ENCODE data around the gene PIGQ.

Gene PIGQ

DNA sequence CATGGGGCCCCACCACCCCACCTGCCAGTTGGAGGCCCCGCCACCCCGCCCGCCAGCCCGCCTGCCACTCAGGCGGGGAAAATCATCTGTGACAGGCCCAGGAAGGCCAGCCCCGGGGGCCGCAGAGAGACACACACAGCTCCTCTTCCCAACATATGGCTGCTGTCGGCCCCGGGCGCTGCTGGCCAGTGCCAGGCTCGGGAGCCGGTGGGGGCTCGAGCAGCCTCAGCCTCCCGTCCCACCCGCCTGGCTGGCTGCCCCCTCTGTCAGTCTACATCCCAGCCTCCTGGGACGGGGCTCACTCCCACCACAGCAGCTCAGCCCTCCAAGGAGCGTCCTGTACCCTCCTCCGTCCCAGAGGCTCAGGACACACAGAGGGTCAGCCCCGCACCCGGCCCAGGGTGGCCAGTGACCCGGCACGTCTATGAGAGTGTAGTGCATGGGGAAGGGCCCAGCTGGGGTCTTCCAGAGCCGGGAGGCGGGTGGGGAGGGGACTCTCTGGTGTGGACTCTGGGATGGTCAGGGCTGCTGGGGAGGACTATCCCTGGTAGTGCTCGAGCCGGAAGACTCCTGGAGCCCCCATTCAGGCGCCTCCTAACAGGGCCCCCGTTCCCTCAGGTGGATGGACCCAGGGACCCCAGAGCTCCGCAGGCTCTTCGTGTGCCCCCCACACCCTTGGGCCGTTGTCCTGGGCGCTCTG, 13.1 kb upstream of the PIGQ start:
- DNase-seq, result no peak

GRCh38 chr16:557463-558297, 12.1 kb upstream of the PIGQ start:
- DNase-seq, result no peak

GRCh38 chr16:558298-559020, 11.3 kb upstream of the PIGQ start:
- no peak for DNase-seq

- no peak for DNase-seq
These were observed 10.8 kb upstream of the PIGQ start for GRCh38 chr16:559021-559380.

GRCh38 chr16:559411-560203, 10.2 kb upstream of the PIGQ start:
- DNase-seq, result no peak

DNA sequence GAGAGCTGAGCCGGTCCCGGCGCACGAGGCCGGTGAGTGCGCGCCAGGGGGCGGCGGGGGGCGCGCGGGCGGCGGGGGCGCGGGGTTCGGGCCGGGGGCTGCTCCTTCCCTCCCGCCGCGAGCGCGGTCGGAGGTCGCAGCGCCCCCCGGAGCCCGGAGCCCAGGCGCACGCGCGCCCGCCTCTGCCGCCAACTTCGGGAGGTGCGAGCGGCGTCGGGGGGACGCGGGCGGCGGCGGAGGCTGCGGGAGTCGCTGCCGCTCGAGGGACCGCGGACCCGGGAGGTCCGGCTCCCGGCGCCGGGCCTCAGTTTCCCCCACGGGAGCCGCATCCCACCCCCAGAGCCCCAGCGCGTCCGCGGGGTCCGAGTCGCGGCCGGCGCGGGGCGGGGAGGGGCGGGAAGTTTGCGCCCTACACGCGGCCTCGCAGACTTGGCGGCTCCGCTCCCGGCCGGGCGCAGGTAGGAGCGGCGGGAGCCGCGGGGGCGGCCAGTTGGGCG, 9.5 kb upstream of the PIGQ start, which contains the start of gene PRR35:
Gene PRR35, plus strand, starts transcription at position 191 of the 497 bp plus-strand sequence. CDS start 2,901 bp downstream, outside the sequence.
- no peak for DNase-seq

DNA sequence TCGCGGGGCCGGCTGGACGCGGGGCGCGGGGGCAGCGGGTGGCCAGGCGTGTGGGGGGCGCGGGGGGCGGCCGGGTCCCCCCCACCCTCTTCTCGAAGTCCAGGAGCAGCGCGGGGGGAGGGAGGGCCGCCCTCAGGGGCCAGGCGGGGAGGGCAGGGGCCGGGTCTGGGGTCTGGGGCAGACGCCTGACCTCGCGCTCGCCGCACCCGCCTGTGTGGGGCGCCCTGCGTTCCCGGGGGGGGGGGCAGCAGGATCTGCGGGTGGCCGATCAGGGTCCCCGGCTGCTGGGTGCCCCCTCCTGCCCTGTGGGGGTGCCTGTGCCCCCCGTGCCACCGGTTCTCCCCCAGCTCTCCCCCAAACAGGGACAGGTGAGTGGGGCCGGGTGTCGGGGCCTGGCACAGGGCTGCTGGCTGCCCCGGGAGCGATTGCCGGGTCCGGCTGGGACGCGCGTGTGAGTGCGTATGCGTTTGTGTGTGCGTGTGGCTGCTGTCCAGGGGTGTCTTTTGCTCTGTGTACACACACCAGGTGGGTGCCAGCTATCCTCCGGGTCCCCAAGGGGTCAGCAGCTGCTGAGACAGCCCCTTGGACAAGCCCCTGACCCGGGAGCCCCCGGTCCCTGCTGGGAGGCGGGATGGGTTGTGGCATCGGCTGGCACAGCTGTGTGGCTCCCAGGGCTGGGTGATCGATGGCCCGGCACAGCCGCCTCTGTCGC, 8.9 kb upstream of the PIGQ start:
- no peak for DNase-seq

GRCh38 chr16:561413-561794, 8.4 kb upstream of the PIGQ start:
- no peak for DNase-seq

DNA sequence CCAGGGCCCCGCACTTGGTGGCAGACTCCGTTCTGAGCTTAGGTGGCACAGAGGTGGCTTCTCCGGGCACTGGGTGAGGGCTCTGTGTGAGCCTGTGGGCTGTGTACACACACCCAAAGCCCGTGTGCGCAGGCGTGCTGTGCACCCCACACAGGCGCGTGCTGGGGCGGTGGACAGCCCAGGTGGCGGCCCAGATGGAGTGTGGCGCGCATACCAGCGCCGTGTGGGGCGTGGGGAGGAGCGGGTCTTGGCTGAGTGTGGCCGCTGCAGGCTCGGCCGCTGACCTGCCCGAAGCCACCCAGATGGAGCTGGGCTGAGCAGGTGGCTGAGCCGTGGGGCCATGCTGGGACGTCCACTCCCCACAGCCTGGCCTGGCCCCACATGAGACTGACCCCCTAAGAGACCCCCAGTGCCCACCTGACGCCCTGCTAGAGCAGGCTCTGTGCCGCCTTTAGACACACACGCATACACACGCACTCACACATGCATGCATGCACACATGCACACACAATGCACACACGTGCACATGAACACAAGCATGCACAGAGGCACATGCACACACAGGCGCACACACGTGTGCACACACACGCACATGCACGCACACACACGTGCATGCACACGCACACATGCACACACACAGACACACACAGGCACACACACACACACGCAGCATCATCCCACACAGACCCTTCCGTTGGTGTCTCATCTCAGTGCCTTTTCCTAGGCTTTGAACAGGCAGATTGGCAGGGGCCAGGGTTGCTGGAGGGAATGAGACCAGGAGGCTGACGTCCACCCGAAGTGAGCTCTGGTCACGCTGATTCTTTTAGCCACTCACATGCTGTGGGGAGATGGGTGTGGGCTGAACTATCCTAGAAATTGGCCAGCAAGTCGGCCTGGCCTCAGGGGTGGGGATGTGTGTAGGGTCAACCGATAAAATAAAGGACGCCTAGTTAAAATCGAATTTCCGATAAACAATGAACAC, 7.5 kb upstream of the PIGQ start:
- no peak for DNase-seq

DNA sequence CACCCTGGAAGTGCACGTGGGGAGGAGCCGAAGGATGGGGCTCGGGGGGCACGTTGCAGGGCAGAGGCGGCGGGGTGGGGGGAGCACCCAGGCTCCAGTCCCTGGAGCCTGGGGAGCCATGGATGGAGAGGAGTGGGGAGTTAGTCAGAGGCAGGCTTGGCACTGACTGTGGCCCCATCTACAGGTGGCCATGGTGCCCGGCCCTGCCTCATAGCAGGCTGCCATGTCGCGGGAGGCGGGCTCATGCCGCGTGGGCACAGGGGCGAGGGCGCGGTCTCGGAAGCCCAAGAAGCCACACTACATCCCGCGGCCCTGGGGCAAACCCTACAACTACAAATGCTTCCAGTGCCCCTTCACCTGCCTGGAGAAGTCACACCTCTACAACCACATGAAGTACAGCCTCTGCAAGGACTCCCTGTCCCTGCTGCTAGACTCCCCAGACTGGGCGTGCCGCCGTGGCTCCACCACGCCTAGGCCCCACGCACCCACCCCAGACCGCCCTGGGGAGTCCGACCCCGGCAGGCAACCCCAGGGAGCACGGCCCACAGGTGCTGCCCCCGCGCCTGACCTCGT, 6.6 kb upstream of the PIGQ start:
- DNase-seq, result no peak

- no peak for DNase-seq
These were observed 4.9 kb upstream of the PIGQ start for GRCh38 chr16:564690-565418.

DNA sequence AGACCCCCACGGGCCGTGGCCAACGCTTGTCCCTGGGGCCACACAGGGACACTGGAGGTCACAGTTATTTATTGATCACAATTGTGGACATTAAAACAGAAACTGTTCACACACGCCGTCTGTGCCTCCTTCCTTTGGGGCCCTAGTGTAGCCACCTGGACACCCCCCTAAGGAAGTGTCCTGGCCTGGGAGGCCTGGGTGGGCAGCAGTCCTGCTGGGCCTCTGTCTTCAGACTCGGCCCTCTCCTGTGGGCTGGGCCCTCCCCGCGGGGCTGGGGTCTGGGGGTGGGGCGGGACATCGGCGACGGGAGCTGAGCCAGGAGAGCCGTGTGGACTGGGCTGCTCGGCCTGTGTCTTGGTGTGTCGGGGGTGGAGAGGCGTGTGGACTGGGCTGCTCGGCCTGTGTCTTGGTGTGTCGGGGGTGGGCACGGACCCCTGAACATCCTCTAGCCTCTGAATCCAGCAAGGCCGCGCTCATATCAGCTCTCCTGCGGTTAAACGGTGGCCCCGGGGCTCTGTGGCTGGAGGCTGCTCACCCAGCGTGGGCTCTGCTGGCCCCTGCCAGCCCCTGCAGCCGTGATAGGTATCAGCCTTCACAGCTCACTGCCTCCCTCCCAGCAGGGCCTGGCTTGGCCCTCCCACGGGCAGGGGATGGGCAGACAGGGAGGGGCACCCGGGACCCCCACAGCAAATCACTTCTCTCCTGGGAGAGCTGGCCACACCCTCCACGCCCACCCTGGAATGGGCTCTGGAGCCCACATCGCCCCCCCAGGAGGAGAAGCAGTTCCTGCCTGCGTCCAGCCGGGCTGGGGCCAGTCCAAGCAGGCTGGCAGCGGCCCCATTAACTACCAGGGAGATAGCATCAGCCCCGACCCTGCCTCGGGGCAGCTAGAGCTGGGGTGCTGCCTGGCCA, 4.1 kb upstream of the PIGQ start:
- DNase-seq, result no peak

GRCh38 chr16:566475-567372, 3.0 kb upstream of the PIGQ start, which contains the start of gene NHLRC4:
Gene NHLRC4, plus strand, starts transcription at chr16:567005. Its CDS starts 1,043 bp downstream, at chr16:568048.
- peak; percentile 21 for DNase-seq

DNA sequence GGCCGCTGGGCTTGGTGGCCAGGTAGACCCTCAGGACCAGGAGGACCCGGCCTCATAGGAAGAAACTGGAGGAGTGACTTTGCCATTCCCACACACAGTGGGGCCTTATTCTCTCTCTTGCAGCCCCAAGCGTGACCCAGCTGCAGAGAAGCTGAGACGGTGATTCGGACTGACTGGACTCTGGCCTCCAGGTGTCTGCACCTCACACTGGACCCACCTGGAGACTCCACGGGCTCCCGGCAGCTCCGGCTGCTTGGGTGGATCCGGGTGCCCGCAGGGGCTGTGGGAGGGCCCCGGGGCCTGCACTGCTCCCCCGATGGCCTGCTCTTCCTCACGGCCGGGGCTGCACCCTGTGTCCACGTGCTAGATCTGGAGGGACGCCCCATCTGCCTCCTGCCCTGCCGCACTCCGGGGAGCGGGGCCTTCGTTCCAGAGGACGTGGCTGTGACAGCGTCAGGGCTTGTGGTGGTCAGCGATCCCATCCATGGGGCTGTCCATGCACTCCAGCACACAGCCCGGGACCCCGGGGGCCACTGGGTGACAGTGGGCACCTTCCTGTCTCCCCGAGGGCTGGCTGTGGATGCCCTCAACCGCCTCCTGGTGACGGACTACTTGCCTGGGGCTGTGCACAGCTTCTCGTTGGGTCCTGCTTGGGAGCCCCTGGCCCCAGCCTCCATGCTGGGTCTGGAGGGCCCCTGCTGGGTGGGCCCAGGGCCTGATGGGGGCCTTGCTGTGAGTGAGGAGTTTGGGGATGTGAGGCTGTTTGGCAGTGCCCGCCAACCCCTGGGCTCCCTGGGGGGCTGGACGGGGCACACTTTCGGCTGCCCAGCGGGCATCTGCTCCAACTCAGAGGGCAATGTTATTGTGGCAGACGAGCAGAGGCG, 2.2 kb upstream of the PIGQ start:
- no peak for DNase-seq

DNA sequence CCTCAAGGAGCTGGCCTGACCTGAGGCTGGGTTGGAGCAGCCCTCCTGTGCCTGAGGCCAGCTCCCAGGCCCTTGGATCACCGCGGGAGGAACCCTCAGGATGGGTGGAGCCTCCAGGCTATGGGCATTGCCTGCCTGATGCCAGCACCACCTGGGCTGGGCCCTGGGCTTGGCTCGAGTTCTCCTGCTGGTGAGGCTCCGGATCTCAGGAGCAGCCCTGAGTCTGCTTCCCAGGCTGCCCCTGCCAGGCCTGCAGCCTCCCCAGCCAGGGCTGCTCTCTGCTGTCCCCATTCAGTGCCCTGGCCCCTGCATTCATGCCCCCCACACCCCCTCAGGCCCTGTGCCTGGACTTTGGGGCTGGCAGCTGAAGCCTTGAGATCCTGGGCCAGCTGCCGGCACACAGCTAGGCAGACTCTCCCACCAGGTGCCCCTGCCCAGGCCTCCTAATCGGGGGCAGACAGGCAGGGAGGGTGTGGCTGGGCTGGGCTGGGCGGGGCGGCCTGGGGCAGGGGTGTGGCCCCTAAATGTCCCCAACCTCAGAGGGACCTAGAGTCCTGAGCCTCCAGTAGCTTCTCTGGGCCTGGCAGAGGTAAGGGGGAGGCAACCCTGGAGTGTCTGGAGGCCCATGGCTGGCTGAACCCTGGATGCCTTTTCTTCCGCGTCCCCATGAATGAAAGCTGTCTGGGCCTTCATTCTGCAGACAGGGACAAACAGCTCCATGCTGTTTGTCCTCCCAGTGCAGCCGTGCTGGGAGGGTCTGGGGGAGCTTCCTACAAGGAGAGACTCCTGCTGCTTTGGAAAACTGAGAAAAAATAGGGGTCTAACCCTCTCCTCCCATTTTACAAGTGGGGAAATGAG, 1.1 kb upstream of the PIGQ start:
- no peak for DNase-seq

Measured in effector CD4-positive, alpha-beta T cell (primary cell).